AG04449 (cell line): Measurements from ENCODE around the gene MGMT.

Experiments used
- CTCF ChIA-PET: fragments of 350-600 bp; formaldehyde crosslinking; extraction: SDS; loops from one replicate; lab custom pipeline; 2021; ENCODE audit warnings: antibody characterized with exemption; lab: Yijun Ruan, JAX
- POLR2A ChIA-PET: fragments of 400-600, 350-600 bp; formaldehyde crosslinking; extraction: SDS; loops from one replicate; lab custom pipeline; 2020; ENCODE audit warnings: antibody characterized with exemption, inconsistent platforms; lab: Yijun Ruan, JAX
- DNase-seq: peaks from one replicate; pipeline ENCODE4 v3.0.0-alpha.2; 2010; ENCODE audit warnings: low read depth, low spot score
- H3K4me3 ChIP-seq: 2 replicates; pipeline ENCODE4 v1.5.1; 2011; ENCODE audit warnings: low read depth, mild to moderate bottlenecking, control low read depth, low read length
- CTCF ChIP-seq: IDR thresholded peaks from one replicate; pipeline ENCODE4 v1.5.1; 2011; ENCODE audit warnings: mild to moderate bottlenecking, moderate library complexity, low read length, control low read depth, inconsistent platforms; ENCODE audit not compliant: insufficient read depth; ENCODE audit errors: missing control alignments

Gene MGMT

GRCh38 chr10:129777687-129778086 is 310.6 kb downstream of the MGMT start:
- CTCF ChIA-PET: no interaction called here
- POLR2A ChIA-PET: no interaction called here
- DNase-seq: no peak
- H3K4me3 ChIP-seq: no peak overlapping the region
- TF ChIP-seq CTCF: no peak

GRCh38 chr10:129778571-129778970 is 311.5 kb downstream of the MGMT start:
- ChIA-PET POLR2A (no interaction called here), CTCF (no interaction called here)
- no peak for DNase-seq
- no peak overlapping the region for H3K4me3 ChIP-seq
- no peak for TF ChIP-seq CTCF

- no peak for TF ChIP-seq CTCF
- DNase-seq: no peak
- POLR2A ChIA-PET: no interaction called here
- no peak overlapping the region for H3K4me3 ChIP-seq
- CTCF ChIA-PET: no interaction called here
Measured at GRCh38 chr10:129779126-129780111, 312.4 kb downstream of the MGMT start.

GRCh38 chr10:129780198-129780597 is 313.2 kb downstream of the MGMT start:
- ChIA-PET CTCF (no interaction called here), POLR2A (no interaction called here)
- H3K4me3 ChIP-seq: no peak overlapping the region
- no peak for DNase-seq
- TF ChIP-seq CTCF: no peak

- H3K4me3 ChIP-seq: no peak overlapping the region
- CTCF ChIA-PET: no interaction called here
- no peak for TF ChIP-seq CTCF
- no peak for DNase-seq
- POLR2A ChIA-PET: no interaction called here
Measured at GRCh38 chr10:129780901-129781795, 314.1 kb downstream of the MGMT start.

GRCh38 chr10:129784291-129784690 is 317.2 kb downstream of the MGMT start:
- ChIA-PET POLR2A (no interaction called here), CTCF (no interaction called here)
- DNase-seq: no peak
- no peak for TF ChIP-seq CTCF
- H3K4me3 ChIP-seq: no peak overlapping the region
